HEK293 (cell line): ENCODE data around the gene BTNL9.

Experiments used
- CTCF ChIA-PET: fragments of 350-600 bp; formaldehyde crosslinking; extraction: SDS; loops from one replicate; lab custom pipeline; 2021; ENCODE audit warnings: antibody characterized with exemption; lab: Yijun Ruan, JAX
- POLR2A ChIA-PET: fragments of 300-600 bp; formaldehyde crosslinking; extraction: SDS; loops from one replicate; lab custom pipeline; 2020; ENCODE audit warnings: antibody characterized with exemption, inconsistent platforms; lab: Yijun Ruan, JAX
- H3K27ac ChIP-seq: fragments of 200-500 bp; sonication (Bioruptor generic); 2 replicates; pipeline ENCODE4 v1.5.1; 2014; ENCODE audit warnings: low read depth, low read length, control low read depth, inconsistent platforms; ENCODE audit errors: extremely low read depth
- H3K36me3 ChIP-seq, 2 experiments: fragments of 200-500 bp in 1 of 2; sonication (Bioruptor generic) in 1 of 2; 1 replicate in 1 of 2; 2 replicates in 1 of 2; pipeline ENCODE4 v1.5.1; 2014 to 2017; ENCODE audit warnings: inconsistent platforms in 2 of 2, low read length in 2 of 2; ENCODE audit not compliant: control insufficient read depth in 2 of 2, insufficient read depth in 1 of 2
- H3K4me1 ChIP-seq: fragments of 200-500 bp; sonication (Bioruptor generic); 2 replicates; pipeline ENCODE4 v1.5.1; 2014; ENCODE audit warnings: mild to moderate bottlenecking, low read length, inconsistent platforms; ENCODE audit not compliant: control insufficient read depth, insufficient read depth
- H3K4me3 ChIP-seq: 2 replicates; pipeline ENCODE4 v1.5.1; 2011; ENCODE audit warnings: low read depth, mild to moderate bottlenecking, control low read depth, low read length, moderate library complexity
- H3K9me3 ChIP-seq: fragments of 200-500 bp; sonication (Bioruptor generic); 2 replicates; pipeline ENCODE4 v1.5.1; 2014; ENCODE audit warnings: low read depth, low read length, inconsistent platforms; ENCODE audit not compliant: control insufficient read depth, insufficient read depth
- FEZF1 ChIP-seq: fragments of 450-650 bp; formaldehyde crosslinking; IDR thresholded peaks from 2 replicates; pipeline ENCODE4 v1.5.1; 2016; ENCODE audit warnings: missing biosample characterization, missing genetic modification characterization
- HOXD13 ChIP-seq: sonication (generic); formaldehyde crosslinking; IDR thresholded peaks from 2 replicates; pipeline ENCODE4 v1.8.0; 2022; ENCODE audit warnings: missing genetic modification reagents, borderline replicate concordance
- KLF8 ChIP-seq: fragments of 450-650 bp; formaldehyde crosslinking; IDR thresholded peaks from 2 replicates; pipeline ENCODE4 v1.5.1; 2016; ENCODE audit warnings: missing biosample characterization, missing genetic modification characterization
- WT1 ChIP-seq: fragments of 450-650 bp; formaldehyde crosslinking; IDR thresholded peaks from 2 replicates; pipeline ENCODE4 v1.5.1; 2016; ENCODE audit warnings: missing biosample characterization, missing genetic modification characterization
- ZNF16 ChIP-seq: fragments of 450-650 bp; formaldehyde crosslinking; IDR thresholded peaks from 2 replicates; pipeline ENCODE4 v1.5.1; 2016; ENCODE audit warnings: low read depth, missing biosample characterization, missing genetic modification characterization
- ZNF23 ChIP-seq: fragments of 450-650 bp; formaldehyde crosslinking; IDR thresholded peaks from 2 replicates; pipeline ENCODE4 v1.5.1; 2016; ENCODE audit warnings: missing biosample characterization, missing genetic modification characterization, borderline replicate concordance
- ZNF248 ChIP-seq: fragments of 450-650 bp; formaldehyde crosslinking; IDR thresholded peaks from 2 replicates; pipeline ENCODE4 v1.5.1; 2017; ENCODE audit warnings: missing biosample characterization, missing genetic modification characterization
- ZNF274 ChIP-seq, 2 experiments: fragments of 200-500 bp in 1 of 2; fragments of 450-650 bp in 1 of 2; sonication (Bioruptor generic) in 1 of 2; formaldehyde crosslinking in 1 of 2; IDR thresholded peaks; 2 replicates each; pipeline versions ENCODE4 v1.5.1 to v1.6.1; 2014 to 2016; ENCODE audit warnings: borderline replicate concordance in 1 of 2, inconsistent platforms in 1 of 2, low read length in 1 of 2, missing biosample characterization in 1 of 2, missing genetic modification characterization in 1 of 2
- ZNF621 ChIP-seq: fragments of 450-650 bp; formaldehyde crosslinking; IDR thresholded peaks from 2 replicates; pipeline ENCODE4 v1.5.1; 2017; ENCODE audit warnings: missing biosample characterization, missing genetic modification characterization
- ZNF624 ChIP-seq: fragments of 450-650 bp; formaldehyde crosslinking; IDR thresholded peaks from 2 replicates; pipeline ENCODE4 v1.5.1; 2017; ENCODE audit warnings: missing biosample characterization, missing genetic modification characterization
- ZNF785 ChIP-seq: fragments of 450-650 bp; formaldehyde crosslinking; IDR thresholded peaks from 2 replicates; pipeline ENCODE4 v1.5.1; 2016; ENCODE audit warnings: missing biosample characterization, missing genetic modification characterization
- ZNF791 ChIP-seq: fragments of 450-650 bp; formaldehyde crosslinking; IDR thresholded peaks from 2 replicates; pipeline ENCODE4 v1.5.1; 2016; ENCODE audit warnings: missing biosample characterization, missing genetic modification characterization
- ZNF843 ChIP-seq: fragments of 450-650 bp; formaldehyde crosslinking; IDR thresholded peaks from 2 replicates; pipeline ENCODE4 v1.5.1; 2016; ENCODE audit warnings: missing biosample characterization, missing genetic modification characterization
- TF ChIP-seq, protein P1 (sequence below): fragments of 450-650 bp; formaldehyde crosslinking; IDR thresholded peaks from 2 replicates; pipeline ENCODE4 v1.5.1; 2017; ENCODE audit warnings: missing biosample characterization, missing genetic modification characterization
- TF ChIP-seq, protein P2 (sequence below): fragments of 450-650 bp; formaldehyde crosslinking; IDR thresholded peaks from 2 replicates; pipeline ENCODE4 v1.5.1; 2016; ENCODE audit warnings: missing biosample characterization, missing genetic modification characterization
- TF ChIP-seq, protein P3 (sequence below): fragments of 450-650 bp; formaldehyde crosslinking; IDR thresholded peaks from 2 replicates; pipeline ENCODE4 v1.5.1; 2016; ENCODE audit warnings: missing biosample characterization, missing genetic modification characterization
- TF ChIP-seq, protein P4 (sequence below): fragments of 450-650 bp; formaldehyde crosslinking; IDR thresholded peaks from 2 replicates; pipeline ENCODE4 v1.5.1; 2017; ENCODE audit warnings: missing biosample characterization, missing genetic modification characterization

Gene BTNL9

DNA sequence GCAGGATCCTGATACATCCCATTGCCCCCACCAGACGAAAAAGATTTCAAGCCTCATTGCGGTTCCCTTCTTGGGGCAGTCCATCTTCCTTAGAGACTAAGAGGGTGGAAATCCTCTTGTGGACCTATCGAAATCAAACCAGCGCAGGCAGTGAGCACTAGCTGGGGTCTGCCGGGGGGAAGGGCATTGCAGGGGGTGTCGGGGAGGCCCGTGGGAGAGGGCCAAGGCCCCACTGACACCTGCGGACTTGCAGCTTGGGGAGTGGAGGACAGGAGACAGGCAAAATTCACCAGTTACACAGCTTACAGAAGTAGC lies 522 bp downstream of the BTNL9 start:
- CTCF ChIA-PET = interaction anchor here (0.8 kb wide), 1 partner anchor 159 kb away, joined by 3 read pairs; no protein-coding TSS in a partner anchor

DNA sequence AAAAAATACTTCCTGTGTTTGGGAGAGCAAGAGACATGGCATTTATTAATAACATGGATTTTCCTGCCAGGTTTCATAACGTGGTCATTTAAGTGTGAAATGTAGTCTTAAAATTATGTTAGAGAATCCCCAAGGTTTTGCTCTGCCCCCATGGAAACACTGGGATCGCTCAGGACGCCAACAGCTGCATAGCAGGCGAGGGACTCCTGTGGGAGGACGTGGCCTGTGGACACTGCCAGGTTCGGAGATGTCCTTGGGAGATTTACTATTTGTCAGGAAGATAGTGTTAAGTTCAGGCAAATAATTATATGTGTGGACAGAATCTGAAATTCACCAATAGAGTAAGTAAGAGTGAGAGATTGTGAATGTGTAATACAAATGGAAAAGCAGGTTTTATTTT lies 977 bp downstream of the BTNL9 start:
- Histone ChIP-seq H3K9me3 (no peaks in the 10 kb centered on the region), H3K36me3 (no peaks in the 10 kb centered on the region), H3K27ac (no peak overlapping the region), H3K4me1 (no peaks in the 10 kb centered on the region), H3K4me3 (no peak overlapping the region)
- CTCF ChIA-PET = interaction anchor here (0.8 kb wide), 1 partner anchor 158 kb away, joined by 3 read pairs; no protein-coding TSS in a partner anchor
- TF ChIP-seq, protein P1, sequence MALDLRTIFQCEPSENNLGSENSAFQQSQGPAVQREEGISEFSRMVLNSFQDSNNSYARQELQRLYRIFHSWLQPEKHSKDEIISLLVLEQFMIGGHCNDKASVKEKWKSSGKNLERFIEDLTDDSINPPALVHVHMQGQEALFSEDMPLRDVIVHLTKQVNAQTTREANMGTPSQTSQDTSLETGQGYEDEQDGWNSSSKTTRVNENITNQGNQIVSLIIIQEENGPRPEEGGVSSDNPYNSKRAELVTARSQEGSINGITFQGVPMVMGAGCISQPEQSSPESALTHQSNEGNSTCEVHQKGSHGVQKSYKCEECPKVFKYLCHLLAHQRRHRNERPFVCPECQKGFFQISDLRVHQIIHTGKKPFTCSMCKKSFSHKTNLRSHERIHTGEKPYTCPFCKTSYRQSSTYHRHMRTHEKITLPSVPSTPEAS = no peak
- TF ChIP-seq WT1 (tag by site-specific recombination) (no peak), ZNF843 (tag by site-specific recombination) (no peak), ZNF248 (tag by site-specific recombination) (no peak), ZNF785 (tag by site-specific recombination) (no peak), ZNF624 (tag by site-specific recombination) (no peak), ZNF791 (tag by site-specific recombination) (no peak), KLF8 (tag by site-specific recombination) (no peak), ZNF274 (IDR thresholded peaks at IDR 0.05; ENCODE audit: low read length) (no peak), ZNF274 (tag by site-specific recombination; IDR thresholded peaks at IDR 0.05; ENCODE audit: borderline replicate concordance) (no peak)
- TF ChIP-seq, protein P2, sequence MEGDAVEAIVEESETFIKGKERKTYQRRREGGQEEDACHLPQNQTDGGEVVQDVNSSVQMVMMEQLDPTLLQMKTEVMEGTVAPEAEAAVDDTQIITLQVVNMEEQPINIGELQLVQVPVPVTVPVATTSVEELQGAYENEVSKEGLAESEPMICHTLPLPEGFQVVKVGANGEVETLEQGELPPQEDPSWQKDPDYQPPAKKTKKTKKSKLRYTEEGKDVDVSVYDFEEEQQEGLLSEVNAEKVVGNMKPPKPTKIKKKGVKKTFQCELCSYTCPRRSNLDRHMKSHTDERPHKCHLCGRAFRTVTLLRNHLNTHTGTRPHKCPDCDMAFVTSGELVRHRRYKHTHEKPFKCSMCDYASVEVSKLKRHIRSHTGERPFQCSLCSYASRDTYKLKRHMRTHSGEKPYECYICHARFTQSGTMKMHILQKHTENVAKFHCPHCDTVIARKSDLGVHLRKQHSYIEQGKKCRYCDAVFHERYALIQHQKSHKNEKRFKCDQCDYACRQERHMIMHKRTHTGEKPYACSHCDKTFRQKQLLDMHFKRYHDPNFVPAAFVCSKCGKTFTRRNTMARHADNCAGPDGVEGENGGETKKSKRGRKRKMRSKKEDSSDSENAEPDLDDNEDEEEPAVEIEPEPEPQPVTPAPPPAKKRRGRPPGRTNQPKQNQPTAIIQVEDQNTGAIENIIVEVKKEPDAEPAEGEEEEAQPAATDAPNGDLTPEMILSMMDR (tag by site-specific recombination) = no peak
- TF ChIP-seq, protein P3, sequence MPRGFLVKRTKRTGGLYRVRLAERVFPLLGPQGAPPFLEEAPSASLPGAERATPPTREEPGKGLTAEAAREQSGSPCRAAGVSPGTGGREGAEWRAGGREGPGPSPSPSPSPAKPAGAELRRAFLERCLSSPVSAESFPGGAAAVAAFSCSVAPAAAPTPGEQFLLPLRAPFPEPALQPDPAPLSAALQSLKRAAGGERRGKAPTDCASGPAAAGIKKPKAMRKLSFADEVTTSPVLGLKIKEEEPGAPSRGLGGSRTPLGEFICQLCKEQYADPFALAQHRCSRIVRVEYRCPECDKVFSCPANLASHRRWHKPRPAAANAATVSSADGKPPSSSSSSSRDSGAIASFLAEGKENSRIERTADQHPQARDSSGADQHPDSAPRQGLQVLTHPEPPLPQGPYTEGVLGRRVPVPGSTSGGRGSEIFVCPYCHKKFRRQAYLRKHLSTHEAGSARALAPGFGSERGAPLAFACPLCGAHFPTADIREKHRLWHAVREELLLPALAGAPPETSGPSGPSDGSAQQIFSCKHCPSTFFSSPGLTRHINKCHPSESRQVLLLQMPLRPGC = no peak
- TF ChIP-seq, protein P4, sequence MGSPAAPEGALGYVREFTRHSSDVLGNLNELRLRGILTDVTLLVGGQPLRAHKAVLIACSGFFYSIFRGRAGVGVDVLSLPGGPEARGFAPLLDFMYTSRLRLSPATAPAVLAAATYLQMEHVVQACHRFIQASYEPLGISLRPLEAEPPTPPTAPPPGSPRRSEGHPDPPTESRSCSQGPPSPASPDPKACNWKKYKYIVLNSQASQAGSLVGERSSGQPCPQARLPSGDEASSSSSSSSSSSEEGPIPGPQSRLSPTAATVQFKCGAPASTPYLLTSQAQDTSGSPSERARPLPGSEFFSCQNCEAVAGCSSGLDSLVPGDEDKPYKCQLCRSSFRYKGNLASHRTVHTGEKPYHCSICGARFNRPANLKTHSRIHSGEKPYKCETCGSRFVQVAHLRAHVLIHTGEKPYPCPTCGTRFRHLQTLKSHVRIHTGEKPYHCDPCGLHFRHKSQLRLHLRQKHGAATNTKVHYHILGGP = no peak
- POLR2A ChIA-PET = no interaction called here

More for the DNA sequence above, 522 bp downstream of the BTNL9 start:
- Histone ChIP-seq H3K36me3 (no peaks in the 10 kb centered on the region), H3K4me3 (no peak overlapping the region), H3K4me1 (no peaks in the 10 kb centered on the region), H3K27ac (no peak overlapping the region), H3K9me3 (no peaks in the 10 kb centered on the region)
- POLR2A ChIA-PET = no interaction called here
- TF ChIP-seq ZNF621 (tag by site-specific recombination) (no peak), ZNF16 (tag by site-specific recombination) (no peak), ZNF23 (tag by site-specific recombination) (no peak), FEZF1 (no peak), HOXD13 (CRISPR knock-in tag) (no peak)
